GM23338 (cell line): Measurements from ENCODE around the gene GNA12. TPM values are rescaled to one million over a fixed set of nuclear protein-coding genes. Genes with fewer than 3 reads are reported as not detected.

Experiments
- ATAC-seq: fragments of 200-7000 bp; cut with Tn5 transposase; 3 replicates; pipeline ENCODE4 v1.9.1; 2020
- DNase-seq: peaks from one replicate; pipeline ENCODE4 v3.0.0-alpha.2; 2015; ENCODE audit warnings: low spot score
- H2AFZ ChIP-seq: fragments of 200-600 bp; sonication (generic); 2 replicates; pipeline ENCODE4 v1.8.0; 2016; ENCODE audit warnings: antibody characterized with exemption, mild to moderate bottlenecking, moderate library complexity
- H3F3A ChIP-seq: fragments of 200-600 bp; sonication (generic); replicated peaks from 2 replicates; pipeline ENCODE4 v1.8.0; 2017; ENCODE audit warnings: antibody characterized with exemption, mixed run types, low read depth
- H3K27ac ChIP-seq: fragments of 200-600 bp; sonication (generic); 2 replicates; pipeline ENCODE4 v1.6.1; 2016; ENCODE audit warnings: low read depth
- H3K27me3 ChIP-seq: fragments of 200-600 bp; sonication (generic); 2 replicates; pipeline ENCODE4 v1.8.0; 2016; ENCODE audit warnings: mild to moderate bottlenecking, mixed run types, moderate library complexity; ENCODE audit not compliant: insufficient read depth
- H3K36me3 ChIP-seq: fragments of 200-600 bp; sonication (generic); 2 replicates; pipeline ENCODE4 v1.8.0; 2016; ENCODE audit warnings: mild to moderate bottlenecking; ENCODE audit not compliant: insufficient read depth
- H3K4me1 ChIP-seq: fragments of 200-600 bp; sonication (generic); 2 replicates; pipeline ENCODE4 v1.8.0; 2016; ENCODE audit warnings: mild to moderate bottlenecking, moderate library complexity; ENCODE audit not compliant: insufficient read depth
- H3K4me2 ChIP-seq: fragments of 200-600 bp; sonication (generic); 2 replicates; pipeline ENCODE4 v1.7.1; 2017; ENCODE audit warnings: mixed run types
- H3K4me3 ChIP-seq: fragments of 200-600 bp; sonication (generic); 2 replicates; pipeline ENCODE4 v1.6.1; 2016; ENCODE audit warnings: mixed run types
- H3K79me2 ChIP-seq: fragments of 200-600 bp; sonication (generic); replicated peaks from 2 replicates; pipeline ENCODE4 v1.8.0; 2017; ENCODE audit warnings: mild to moderate bottlenecking; ENCODE audit not compliant: insufficient read depth
- H3K9me2 ChIP-seq: fragments of 200-600 bp; sonication (generic); 2 replicates; pipeline ENCODE4 v1.8.0; 2017; ENCODE audit not compliant: insufficient read depth
- H4K20me1 ChIP-seq: fragments of 200-600 bp; sonication (generic); replicated peaks from 2 replicates; pipeline ENCODE4 v1.8.0; 2017; ENCODE audit warnings: mild to moderate bottlenecking; ENCODE audit not compliant: insufficient read depth
- H3K27ac Mint-ChIP-seq: 2 replicates; pipeline ENCODE4 v1.8.0; 2020; ENCODE audit warnings: inconsistent platforms, mild to moderate bottlenecking, moderate library complexity, mixed read lengths
- H3K27me3 Mint-ChIP-seq: 3 replicates; pipeline ENCODE4 v1.8.0; 2022; ENCODE audit warnings: low read depth, mild to moderate bottlenecking, moderate library complexity, mixed read lengths, inconsistent platforms; ENCODE audit not compliant: insufficient read depth, poor library complexity
- H3K36me3 Mint-ChIP-seq: 3 replicates; pipeline ENCODE4 v1.8.0; 2021; ENCODE audit warnings: low read depth, mild to moderate bottlenecking, inconsistent platforms, moderate library complexity, mixed read lengths
- H3K4me1 Mint-ChIP-seq: 3 replicates; pipeline ENCODE4 v1.8.0; 2020; ENCODE audit warnings: mild to moderate bottlenecking, inconsistent platforms, mixed read lengths
- H3K4me3 Mint-ChIP-seq: 3 replicates; pipeline ENCODE4 v1.8.0; 2021; ENCODE audit warnings: moderate library complexity, mild to moderate bottlenecking, inconsistent platforms, mixed read lengths
- H3K9me3 Mint-ChIP-seq: 3 replicates; pipeline ENCODE4 v1.8.0; 2020; ENCODE audit warnings: moderate library complexity, mild to moderate bottlenecking, inconsistent platforms, mixed read lengths
- EZH2 ChIP-seq: fragments of 200-600 bp; sonication (generic); IDR thresholded peaks from one replicate; pipeline ENCODE4 v1.8.0; 2017; ENCODE audit warnings: antibody characterized with exemption, mild to moderate bottlenecking, low read depth; ENCODE audit not compliant: unreplicated experiment
- JUNB ChIP-seq: IDR thresholded peaks from one replicate; pipeline ENCODE4 v1.6.1; 2016; ENCODE audit warnings: antibody characterized with exemption; ENCODE audit not compliant: unreplicated experiment
- NANOG ChIP-seq: IDR thresholded peaks from 2 replicates; pipeline ENCODE4 v1.6.1; 2016; ENCODE audit warnings: antibody characterized with exemption, borderline replicate concordance
- ZNF114 ChIP-seq: fragments of 250-450 bp; sonication (Bioruptor Pico); IDR thresholded peaks from 2 replicates; pipeline ENCODE4 v1.5.0; 2020; ENCODE audit warnings: mild to moderate bottlenecking, moderate library complexity
- polyA plus RNA-seq: library from polyadenylated mRNA; unstranded; fragments of >200 nt; fragmentation: Nextera tagmentation; extraction: Ambion mirVana; gene quantifications from 2 replicates; pipeline ENCODE4 v1.2.1, GENCODE V29; 2016
- total RNA-seq: library from RNA; depleted of rRNA; stranded (reverse); fragments of >200 nt; shearing (Covaris generic); gene quantifications from 2 replicates; pipeline ENCODE4 v1.2.3, GENCODE V29; 2014
- TF ChIP-seq, protein P1 (sequence below): fragments of 250-450 bp; sonication (Bioruptor Pico); IDR thresholded peaks from 2 replicates; pipeline ENCODE4 v1.5.0; 2020; ENCODE audit warnings: mild to moderate bottlenecking, moderate library complexity
- TF ChIP-seq, protein P2 (sequence below), 2 experiments: fragments of 200-600 bp in 1 of 2; sonication (generic) in 1 of 2; conservative IDR thresholded peaks; 2 replicates each; pipeline versions ENCODE4 v1.5.1 to v1.6.1; 2016 to 2017; ENCODE audit warnings: antibody characterized with exemption in 2 of 2, low read depth in 2 of 2, mild to moderate bottlenecking in 2 of 2, moderate library complexity in 1 of 2
- TF ChIP-seq, protein P3 (sequence below): IDR thresholded peaks from 2 replicates; pipeline ENCODE4 v1.6.1; 2016; ENCODE audit warnings: antibody characterized with exemption

Gene GNA12
- total and polyA plus RNA-seq, 2 experiments from 2014 or later = 24.0 to 87.7 TPM

DNA sequence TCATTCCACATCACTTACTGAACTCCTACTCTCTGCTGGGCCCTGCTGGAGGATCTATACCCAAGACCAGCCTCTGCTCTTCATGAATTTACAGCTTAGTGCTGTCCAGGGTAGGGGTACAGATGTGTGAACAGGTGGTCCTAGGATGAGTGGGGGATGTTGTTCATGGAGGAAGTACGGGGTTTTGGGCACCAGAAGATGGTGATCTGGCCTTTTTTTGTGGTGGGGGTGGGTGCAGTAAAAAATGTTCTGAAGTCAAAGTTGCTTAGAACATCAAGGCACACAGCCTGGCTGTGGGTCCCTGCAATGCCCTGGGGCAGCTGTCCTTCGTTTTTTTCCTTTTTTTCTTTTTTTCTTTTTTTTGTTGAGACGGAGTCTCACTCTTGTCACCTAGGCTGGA lies 34.2 kb upstream of the GNA12 start (continued):
- TF ChIP-seq, protein P1, sequence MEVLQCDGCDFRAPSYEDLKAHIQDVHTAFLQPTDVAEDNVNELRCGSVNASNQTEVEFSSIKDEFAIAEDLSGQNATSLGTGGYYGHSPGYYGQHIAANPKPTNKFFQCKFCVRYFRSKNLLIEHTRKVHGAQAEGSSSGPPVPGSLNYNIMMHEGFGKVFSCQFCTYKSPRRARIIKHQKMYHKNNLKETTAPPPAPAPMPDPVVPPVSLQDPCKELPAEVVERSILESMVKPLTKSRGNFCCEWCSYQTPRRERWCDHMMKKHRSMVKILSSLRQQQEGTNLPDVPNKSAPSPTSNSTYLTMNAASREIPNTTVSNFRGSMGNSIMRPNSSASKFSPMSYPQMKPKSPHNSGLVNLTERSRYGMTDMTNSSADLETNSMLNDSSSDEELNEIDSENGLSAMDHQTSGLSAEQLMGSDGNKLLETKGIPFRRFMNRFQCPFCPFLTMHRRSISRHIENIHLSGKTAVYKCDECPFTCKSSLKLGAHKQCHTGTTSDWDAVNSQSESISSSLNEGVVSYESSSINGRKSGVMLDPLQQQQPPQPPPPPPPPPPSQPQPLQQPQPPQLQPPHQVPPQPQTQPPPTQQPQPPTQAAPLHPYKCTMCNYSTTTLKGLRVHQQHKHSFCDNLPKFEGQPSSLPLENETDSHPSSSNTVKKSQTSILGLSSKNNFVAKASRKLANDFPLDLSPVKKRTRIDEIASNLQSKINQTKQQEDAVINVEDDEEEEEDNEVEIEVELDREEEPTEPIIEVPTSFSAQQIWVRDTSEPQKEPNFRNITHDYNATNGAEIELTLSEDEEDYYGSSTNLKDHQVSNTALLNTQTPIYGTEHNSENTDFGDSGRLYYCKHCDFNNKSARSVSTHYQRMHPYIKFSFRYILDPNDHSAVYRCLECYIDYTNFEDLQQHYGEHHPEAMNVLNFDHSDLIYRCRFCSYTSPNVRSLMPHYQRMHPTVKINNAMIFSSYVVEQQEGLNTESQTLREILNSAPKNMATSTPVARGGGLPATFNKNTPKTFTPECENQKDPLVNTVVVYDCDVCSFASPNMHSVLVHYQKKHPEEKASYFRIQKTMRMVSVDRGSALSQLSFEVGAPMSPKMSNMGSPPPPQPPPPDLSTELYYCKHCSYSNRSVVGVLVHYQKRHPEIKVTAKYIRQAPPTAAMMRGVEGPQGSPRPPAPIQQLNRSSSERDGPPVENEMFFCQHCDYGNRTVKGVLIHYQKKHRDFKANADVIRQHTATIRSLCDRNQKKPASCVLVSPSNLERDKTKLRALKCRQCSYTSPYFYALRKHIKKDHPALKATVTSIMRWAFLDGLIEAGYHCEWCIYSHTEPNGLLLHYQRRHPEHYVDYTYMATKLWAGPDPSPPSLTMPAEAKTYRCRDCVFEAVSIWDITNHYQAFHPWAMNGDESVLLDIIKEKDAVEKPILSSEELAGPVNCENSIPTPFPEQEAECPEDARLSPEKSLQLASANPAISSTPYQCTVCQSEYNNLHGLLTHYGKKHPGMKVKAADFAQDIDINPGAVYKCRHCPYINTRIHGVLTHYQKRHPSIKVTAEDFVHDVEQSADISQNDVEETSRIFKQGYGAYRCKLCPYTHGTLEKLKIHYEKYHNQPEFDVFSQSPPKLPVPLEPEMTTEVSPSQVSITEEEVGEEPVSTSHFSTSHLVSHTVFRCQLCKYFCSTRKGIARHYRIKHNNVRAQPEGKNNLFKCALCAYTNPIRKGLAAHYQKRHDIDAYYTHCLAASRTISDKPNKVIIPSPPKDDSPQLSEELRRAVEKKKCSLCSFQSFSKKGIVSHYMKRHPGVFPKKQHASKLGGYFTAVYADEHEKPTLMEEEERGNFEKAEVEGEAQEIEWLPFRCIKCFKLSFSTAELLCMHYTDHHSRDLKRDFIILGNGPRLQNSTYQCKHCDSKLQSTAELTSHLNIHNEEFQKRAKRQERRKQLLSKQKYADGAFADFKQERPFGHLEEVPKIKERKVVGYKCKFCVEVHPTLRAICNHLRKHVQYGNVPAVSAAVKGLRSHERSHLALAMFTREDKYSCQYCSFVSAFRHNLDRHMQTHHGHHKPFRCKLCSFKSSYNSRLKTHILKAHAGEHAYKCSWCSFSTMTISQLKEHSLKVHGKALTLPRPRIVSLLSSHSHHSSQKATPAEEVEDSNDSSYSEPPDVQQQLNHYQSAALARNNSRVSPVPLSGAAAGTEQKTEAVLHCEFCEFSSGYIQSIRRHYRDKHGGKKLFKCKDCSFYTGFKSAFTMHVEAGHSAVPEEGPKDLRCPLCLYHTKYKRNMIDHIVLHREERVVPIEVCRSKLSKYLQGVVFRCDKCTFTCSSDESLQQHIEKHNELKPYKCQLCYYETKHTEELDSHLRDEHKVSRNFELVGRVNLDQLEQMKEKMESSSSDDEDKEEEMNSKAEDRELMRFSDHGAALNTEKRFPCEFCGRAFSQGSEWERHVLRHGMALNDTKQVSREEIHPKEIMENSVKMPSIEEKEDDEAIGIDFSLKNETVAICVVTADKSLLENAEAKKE (CRISPR knock-in tag) = no peak
- no peak for TF ChIP-seq NANOG

DNA sequence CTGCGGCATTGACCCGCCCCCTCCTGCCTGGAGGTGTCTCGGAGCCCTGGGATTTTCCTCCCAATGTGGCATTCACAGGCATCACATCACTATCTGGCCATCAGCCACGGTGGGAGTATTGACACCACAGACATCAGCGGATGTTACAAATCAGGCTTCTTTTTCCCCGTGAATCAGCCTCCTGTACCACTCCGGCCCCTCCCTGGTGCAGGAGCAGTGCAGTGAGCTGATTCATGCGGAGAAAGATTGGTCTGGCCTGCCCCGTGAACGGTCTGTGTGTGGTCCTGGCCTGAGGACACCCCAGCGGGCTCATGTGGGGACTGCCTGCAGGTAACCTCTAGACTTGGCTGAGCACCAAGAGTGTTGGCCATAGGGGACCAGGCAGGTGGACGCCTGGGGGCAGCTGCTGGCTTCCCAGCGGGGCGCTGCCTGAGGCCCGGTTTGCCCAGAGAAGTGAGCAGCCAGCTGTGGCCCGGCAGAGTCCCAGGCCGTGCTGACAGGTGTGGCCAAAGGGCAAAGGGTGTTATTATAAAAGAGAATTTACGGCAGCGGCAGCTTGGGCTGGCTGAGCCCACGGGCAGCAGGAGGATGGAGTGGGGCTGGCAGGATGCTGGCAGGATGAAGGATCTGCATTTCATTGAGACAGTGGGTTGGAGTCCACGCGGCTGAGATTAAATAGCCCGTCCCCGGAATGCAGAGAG lies 32.1 kb upstream of the GNA12 start:
- peaks cover 16% of the 10 kb centered on the region for H3F3A ChIP-seq
- H3K79me2 ChIP-seq = no peaks in the 10 kb centered on the region
- Mint-ChIP-seq H3K9me3 (no peaks in the 10 kb centered on the region), H3K4me3 (no peak overlapping the region), H3K36me3 (no peaks in the 10 kb centered on the region), H3K27ac (no peak overlapping the region; the same call in 1 of the 2 replicates), H3K4me1 (peaks cover 38% of the 10 kb centered on the region), H3K27me3 (peaks cover 13% of the 10 kb centered on the region)
- no peaks in the 10 kb centered on the region for H4K20me1 ChIP-seq
- H3K9me2 ChIP-seq = no peaks in the 10 kb centered on the region
- H3K36me3 ChIP-seq = no peaks in the 10 kb centered on the region
- no peak overlapping the region for H3K27ac ChIP-seq
- ATAC-seq = no peak
- H3K4me1 ChIP-seq = peaks cover 8% of the 10 kb centered on the region; the same call in 1 of the 2 replicates
- no peak for DNase-seq
- no peak overlapping the region for H2AFZ ChIP-seq
- H3K4me2 ChIP-seq = no peak overlapping the region
- no peaks in the 10 kb centered on the region for H3K27me3 ChIP-seq
- H3K4me3 ChIP-seq = no peak overlapping the region
- TF ChIP-seq EZH2 = no peak
- TF ChIP-seq ZNF114 (CRISPR knock-in tag) = no peak
- TF ChIP-seq, protein P2, sequence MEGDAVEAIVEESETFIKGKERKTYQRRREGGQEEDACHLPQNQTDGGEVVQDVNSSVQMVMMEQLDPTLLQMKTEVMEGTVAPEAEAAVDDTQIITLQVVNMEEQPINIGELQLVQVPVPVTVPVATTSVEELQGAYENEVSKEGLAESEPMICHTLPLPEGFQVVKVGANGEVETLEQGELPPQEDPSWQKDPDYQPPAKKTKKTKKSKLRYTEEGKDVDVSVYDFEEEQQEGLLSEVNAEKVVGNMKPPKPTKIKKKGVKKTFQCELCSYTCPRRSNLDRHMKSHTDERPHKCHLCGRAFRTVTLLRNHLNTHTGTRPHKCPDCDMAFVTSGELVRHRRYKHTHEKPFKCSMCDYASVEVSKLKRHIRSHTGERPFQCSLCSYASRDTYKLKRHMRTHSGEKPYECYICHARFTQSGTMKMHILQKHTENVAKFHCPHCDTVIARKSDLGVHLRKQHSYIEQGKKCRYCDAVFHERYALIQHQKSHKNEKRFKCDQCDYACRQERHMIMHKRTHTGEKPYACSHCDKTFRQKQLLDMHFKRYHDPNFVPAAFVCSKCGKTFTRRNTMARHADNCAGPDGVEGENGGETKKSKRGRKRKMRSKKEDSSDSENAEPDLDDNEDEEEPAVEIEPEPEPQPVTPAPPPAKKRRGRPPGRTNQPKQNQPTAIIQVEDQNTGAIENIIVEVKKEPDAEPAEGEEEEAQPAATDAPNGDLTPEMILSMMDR (conservative IDR thresholded peaks at IDR 0.05; ENCODE audit: low read depth in 2 of 2) = no peak
- TF ChIP-seq, protein P3, sequence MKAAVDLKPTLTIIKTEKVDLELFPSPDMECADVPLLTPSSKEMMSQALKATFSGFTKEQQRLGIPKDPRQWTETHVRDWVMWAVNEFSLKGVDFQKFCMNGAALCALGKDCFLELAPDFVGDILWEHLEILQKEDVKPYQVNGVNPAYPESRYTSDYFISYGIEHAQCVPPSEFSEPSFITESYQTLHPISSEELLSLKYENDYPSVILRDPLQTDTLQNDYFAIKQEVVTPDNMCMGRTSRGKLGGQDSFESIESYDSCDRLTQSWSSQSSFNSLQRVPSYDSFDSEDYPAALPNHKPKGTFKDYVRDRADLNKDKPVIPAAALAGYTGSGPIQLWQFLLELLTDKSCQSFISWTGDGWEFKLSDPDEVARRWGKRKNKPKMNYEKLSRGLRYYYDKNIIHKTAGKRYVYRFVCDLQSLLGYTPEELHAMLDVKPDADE = no peak
- no peak for TF ChIP-seq JUNB
